ENCODE data around the gene ZNF488. TPM values are rescaled to one million over a fixed set of nuclear protein-coding genes. Genes with fewer than 3 reads are reported as not detected.

ZNF488 gene
- total RNA-seq, 1 experiment from 2014 or later = 11.8 TPM

- Histone ChIP-seq H3K36me3 (ENCODE audit: control insufficient read depth, insufficient read depth, low read length) (no peaks in the 10 kb centered on the region), H3K4me1 (ENCODE audit: control insufficient read depth, insufficient read depth, low read length) (peaks cover 7% of the 10 kb centered on the region), H3K27me3 (ENCODE audit: control insufficient read depth, insufficient read depth, low read length) (no peaks in the 10 kb centered on the region), H3K4me3 (ENCODE audit: low read depth in 2 of 2, low read length in 2 of 2) (no peak overlapping the region), H3K9me3 (ENCODE audit: control insufficient read depth, insufficient read depth, low read depth, low read length) (no peaks in the 10 kb centered on the region), H3K27ac (ENCODE audit: low read length) (no peak overlapping the region)
- BruUV-seq (replicated peaks) = no TSS peak
- intact Hi-C loops (cut with micrococcal nuclease; ENCODE audit: unreplicated experiment) (no loop called here), in situ Hi-C loops (cut with HindIII; ENCODE audit: low pct_unique_long_range_greater_than_20kb, low sequenced_read_pairs) (no loop called here)
- DNase-seq (ENCODE audit: low read depth, low spot score) (no peak), ATAC-seq (no peak)
- POLR2A ChIA-PET = no interaction called here
- CTCF ChIA-PET = no interaction called here
- TF ChIP-seq REST (IDR thresholded peaks at IDR 0.05; ENCODE audit: insufficient read depth in 1 of 2, low read depth in 2 of 2, low read length in 1 of 2) = no peak
- TF ChIP-seq POLR2AphosphoS5 (IDR thresholded peaks at IDR 0.05; ENCODE audit: low read depth, low read length) = no peak
- no peak for TF ChIP-seq SIN3A (IDR thresholded peaks at IDR 0.05; ENCODE audit: borderline replicate concordance, insufficient read depth, low read depth, low read length)
- TF ChIP-seq TCF7L2 (IDR thresholded peaks at IDR 0.05; ENCODE audit: low read depth, low read length) = no peak
- TF ChIP-seq CTCF (IDR thresholded peaks at IDR 0.05) = no peak
These were observed 40.1 kb upstream of the ZNF488 start for GRCh38 chr10:47424231-47424630.

GRCh38 chr10:47423476-47423875, 39.4 kb upstream of the ZNF488 start:
- Histone ChIP-seq H3K9me3 (ENCODE audit: control insufficient read depth, insufficient read depth, low read depth, low read length) (no peaks in the 10 kb centered on the region), H3K27ac (ENCODE audit: low read length) (no peak overlapping the region), H3K4me3 (ENCODE audit: low read depth in 2 of 2, low read length in 2 of 2) (no peak overlapping the region), H3K36me3 (ENCODE audit: control insufficient read depth, insufficient read depth, low read length) (no peaks in the 10 kb centered on the region), H3K4me1 (ENCODE audit: control insufficient read depth, insufficient read depth, low read length) (peaks cover 7% of the 10 kb centered on the region), H3K27me3 (ENCODE audit: control insufficient read depth, insufficient read depth, low read length) (no peaks in the 10 kb centered on the region)
- ATAC-seq = no peak
- POLR2A ChIA-PET = no interaction called here
- BruUV-seq (replicated peaks) = no TSS peak
- in situ Hi-C loops (cut with HindIII; ENCODE audit: low pct_unique_long_range_greater_than_20kb, low sequenced_read_pairs) = no loop called here
- DNase-seq (ENCODE audit: low read depth, low spot score) = no peak
- CTCF ChIA-PET = no interaction called here
- TF ChIP-seq REST (IDR thresholded peaks at IDR 0.05; ENCODE audit: insufficient read depth in 1 of 2, low read depth in 2 of 2, low read length in 1 of 2) (no peak), SIN3A (IDR thresholded peaks at IDR 0.05; ENCODE audit: borderline replicate concordance, insufficient read depth, low read depth, low read length) (no peak), TCF7L2 (IDR thresholded peaks at IDR 0.05; ENCODE audit: low read depth, low read length) (no peak), POLR2AphosphoS5 (IDR thresholded peaks at IDR 0.05; ENCODE audit: low read depth, low read length) (no peak), CTCF (IDR thresholded peaks at IDR 0.05) (no peak)
- intact Hi-C loops (cut with micrococcal nuclease; ENCODE audit: unreplicated experiment) = no loop called here
